Measurements from ENCODE around the gene ANKUB1. TPM values are rescaled to one million over a fixed set of nuclear protein-coding genes. Genes with fewer than 3 reads are reported as not detected.

The ANKUB1 gene
- total RNA-seq, 1 experiment from 2014 or later = not detected

GRCh38 chr3:149781741-149782140 is 10.6 kb downstream of the ANKUB1 start:
- ChIA-PET POLR2A (no interaction called here), RAD21 (ENCODE audit: low non-redundant PET in 1 of 2, low total read pairs in 2 of 2, uncharacterized antibody in 2 of 2, unreplicated experiment in 2 of 2) (no interaction called here), CTCF (interaction anchor here (1.3 to 2.5 kb wide), 3 partner anchors 10 to 27 kb away, joined by 5 to 32 read pairs (median 8); no protein-coding TSS in a partner anchor)
- no peaks in the 10 kb centered on the region for H3K9me3 ChIP-seq (ENCODE audit: control insufficient read depth in 1 of 2, insufficient read depth in 1 of 2, low read depth in 1 of 2, low read length in 2 of 2)
- no peak overlapping the region for H3K27ac ChIP-seq (ENCODE audit: low read depth, low read length)
- no peak overlapping the region for H3K4me3 ChIP-seq (replicated peaks in 1 of 2; ENCODE audit: low read depth in 1 of 2, low read length in 2 of 2)
- H3K27me3 ChIP-seq (ENCODE audit: insufficient read depth, low read length) = no peaks in the 10 kb centered on the region
- DNase-seq (ENCODE audit: low read depth, low spot score) = no peak
- no peak for TF ChIP-seq SRF (IDR thresholded peaks at IDR 0.05; ENCODE audit: low read depth)
- no peak for TF ChIP-seq ZNF274 (IDR thresholded peaks at IDR 0.05; ENCODE audit: low read depth, low read length)
- TF ChIP-seq YY1 (IDR thresholded peaks at IDR 0.05; ENCODE audit: extremely low read depth, insufficient replicate concordance, low read depth, low read length) = no peak
- TF ChIP-seq, protein P1, sequence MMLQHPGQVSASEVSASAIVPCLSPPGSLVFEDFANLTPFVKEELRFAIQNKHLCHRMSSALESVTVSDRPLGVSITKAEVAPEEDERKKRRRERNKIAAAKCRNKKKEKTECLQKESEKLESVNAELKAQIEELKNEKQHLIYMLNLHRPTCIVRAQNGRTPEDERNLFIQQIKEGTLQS (IDR thresholded peaks at IDR 0.05) = no peak
- TF ChIP-seq, protein P2, sequence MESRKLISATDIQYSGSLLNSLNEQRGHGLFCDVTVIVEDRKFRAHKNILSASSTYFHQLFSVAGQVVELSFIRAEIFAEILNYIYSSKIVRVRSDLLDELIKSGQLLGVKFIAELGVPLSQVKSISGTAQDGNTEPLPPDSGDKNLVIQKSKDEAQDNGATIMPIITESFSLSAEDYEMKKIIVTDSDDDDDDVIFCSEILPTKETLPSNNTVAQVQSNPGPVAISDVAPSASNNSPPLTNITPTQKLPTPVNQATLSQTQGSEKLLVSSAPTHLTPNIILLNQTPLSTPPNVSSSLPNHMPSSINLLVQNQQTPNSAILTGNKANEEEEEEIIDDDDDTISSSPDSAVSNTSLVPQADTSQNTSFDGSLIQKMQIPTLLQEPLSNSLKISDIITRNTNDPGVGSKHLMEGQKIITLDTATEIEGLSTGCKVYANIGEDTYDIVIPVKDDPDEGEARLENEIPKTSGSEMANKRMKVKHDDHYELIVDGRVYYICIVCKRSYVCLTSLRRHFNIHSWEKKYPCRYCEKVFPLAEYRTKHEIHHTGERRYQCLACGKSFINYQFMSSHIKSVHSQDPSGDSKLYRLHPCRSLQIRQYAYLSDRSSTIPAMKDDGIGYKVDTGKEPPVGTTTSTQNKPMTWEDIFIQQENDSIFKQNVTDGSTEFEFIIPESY (IDR thresholded peaks at IDR 0.05; ENCODE audit: extremely low read depth, insufficient replicate concordance, low read length) = no peak
- TF ChIP-seq CBX3 (IDR thresholded peaks at IDR 0.05; ENCODE audit: low read depth) = no peak
- no peak for TF ChIP-seq SP1 (IDR thresholded peaks at IDR 0.05; ENCODE audit: low read depth)
- TF ChIP-seq POLR2AphosphoS5 (IDR thresholded peaks at IDR 0.05; ENCODE audit: low read depth, low read length) = no peak
- peaks cover 9 to 18% of the 10 kb centered on the region in 2 experiments for H3K4me1 ChIP-seq (ENCODE audit: control insufficient read depth in 1 of 2, insufficient read depth in 2 of 2, low read length in 2 of 2)
- ATAC-seq = no peak
- H3K36me3 ChIP-seq (ENCODE audit: control insufficient read depth in 1 of 2, insufficient read depth in 2 of 2, low read length in 2 of 2) = no peaks in the 10 kb centered on the region
- no peaks in the 10 kb centered on the region for H3K9me2 ChIP-seq (ENCODE audit: insufficient read depth)
- no peak overlapping the region for H3K9ac ChIP-seq (ENCODE audit: low read length)
- BruUV-seq (replicated peaks) = no TSS peak
- H2AFZ ChIP-seq (ENCODE audit: low read depth, low read length, poor library complexity, severe bottlenecking) = no peak overlapping the region
- H3K79me2 ChIP-seq (ENCODE audit: insufficient read depth, low read length) = no peaks in the 10 kb centered on the region
- H4K20me1 ChIP-seq (ENCODE audit: insufficient read depth) = no peaks in the 10 kb centered on the region
- intact Hi-C loops (cut with micrococcal nuclease) = no loop called here
- no peak overlapping the region for H3K4me2 ChIP-seq (ENCODE audit: low read length)

Data from HCT116 (cell line).